ENCODE data around the gene ARMC12.

ARMC12 gene

DNA sequence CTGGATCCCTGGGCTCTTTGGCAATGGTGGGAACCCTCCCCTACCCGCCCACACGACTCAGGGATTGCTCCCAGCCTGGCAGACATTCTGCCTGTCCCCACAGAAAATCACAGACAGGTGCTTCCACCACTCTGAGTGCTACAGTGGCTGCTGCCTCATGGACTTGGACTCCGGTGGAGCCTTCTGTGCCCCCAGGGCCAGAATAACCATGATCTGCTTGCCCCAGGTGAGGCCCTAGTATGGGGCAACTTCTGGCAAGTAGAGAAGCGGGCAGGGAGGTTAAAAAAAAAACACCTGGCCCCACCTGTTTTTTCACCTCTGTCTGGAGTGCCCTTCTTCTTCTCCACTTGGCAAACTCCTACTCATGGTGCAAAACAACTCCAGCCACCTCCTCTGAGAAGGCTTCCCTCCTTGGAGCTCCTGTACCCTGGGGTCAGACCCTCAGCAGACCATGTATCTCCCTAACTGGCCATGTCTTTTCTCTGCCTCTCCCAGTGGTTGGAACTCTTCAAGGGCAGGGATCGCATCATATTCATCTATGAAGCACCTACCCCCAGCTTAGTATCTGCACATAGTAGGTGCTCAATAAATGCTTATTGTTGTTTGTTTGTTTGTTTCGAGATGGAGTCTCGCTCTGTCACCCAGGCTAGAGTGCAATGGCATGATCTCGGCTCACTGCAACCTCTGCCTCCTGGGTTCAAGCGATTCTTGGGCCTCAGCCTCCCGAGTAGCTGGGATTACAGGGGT is 40.7 kb downstream of the ARMC12 start:
- DNase-seq: no peak

DNA sequence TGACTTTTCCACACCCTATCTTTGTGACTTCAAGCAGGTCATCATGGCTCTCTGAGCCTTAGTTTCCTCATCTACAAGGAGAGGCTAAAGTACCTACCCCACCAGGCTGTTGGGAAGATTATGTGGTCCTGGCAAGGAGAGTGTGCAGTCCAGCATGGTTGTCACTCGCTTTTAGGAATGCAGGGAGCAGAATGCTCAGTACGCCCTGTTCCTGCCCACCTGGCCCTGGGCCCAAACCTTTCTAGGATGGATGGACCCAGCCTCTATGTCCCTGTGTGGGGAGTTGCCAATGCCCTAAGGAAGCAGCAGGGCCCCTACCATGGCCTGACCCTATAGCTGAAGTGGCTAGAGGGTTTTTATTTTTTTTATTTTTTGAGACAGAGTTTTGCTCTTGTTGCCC is 41.6 kb downstream of the ARMC12 start:
- no peak for DNase-seq

DNA sequence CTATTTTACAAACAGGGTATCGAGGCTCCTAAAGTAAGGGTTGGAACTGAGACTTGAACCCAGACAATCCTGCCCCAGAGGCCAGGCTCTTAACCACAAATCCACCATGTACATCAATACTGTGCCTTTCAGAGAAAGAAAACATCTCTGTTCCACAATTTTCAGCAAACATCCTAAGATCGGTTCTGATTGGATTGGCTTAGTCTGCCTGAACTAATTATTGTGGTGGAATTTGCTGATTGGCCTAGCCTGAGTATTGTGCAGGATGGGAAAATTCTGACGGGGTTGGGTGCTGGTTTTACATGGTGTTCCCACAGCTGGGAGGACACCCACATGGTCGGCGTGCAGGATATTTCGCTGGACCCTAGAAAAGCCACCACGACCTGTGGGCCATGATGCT is 43.9 kb downstream of the ARMC12 start, which contains the start of gene CLPSL1:
Gene CLPSL1 (plus strand): TSS at position 301 of the 400 bp plus-strand sequence. CDS start 92 bp downstream, at position 393.
- no peak for DNase-seq

DNA sequence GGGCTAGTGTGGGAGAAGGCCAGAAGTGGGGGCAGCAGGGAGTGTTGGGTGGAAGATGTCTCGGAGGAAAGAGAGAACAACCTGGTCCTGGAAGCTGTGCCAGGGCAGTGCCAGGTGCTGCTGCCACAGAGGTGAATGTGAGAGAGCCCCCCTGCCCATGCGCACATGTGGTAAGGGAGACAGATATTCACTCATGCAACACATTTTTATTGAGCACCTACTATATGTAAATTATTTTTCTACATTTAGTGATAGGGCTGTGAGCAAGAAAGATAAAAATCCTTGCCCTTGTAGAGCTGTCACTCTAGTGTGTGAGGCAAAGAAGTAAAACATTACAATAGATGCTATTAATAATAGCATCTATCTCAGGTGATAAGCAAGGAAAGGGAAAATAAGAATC is 44.5 kb downstream of the ARMC12 start:
- DNase-seq: no peak

DNA sequence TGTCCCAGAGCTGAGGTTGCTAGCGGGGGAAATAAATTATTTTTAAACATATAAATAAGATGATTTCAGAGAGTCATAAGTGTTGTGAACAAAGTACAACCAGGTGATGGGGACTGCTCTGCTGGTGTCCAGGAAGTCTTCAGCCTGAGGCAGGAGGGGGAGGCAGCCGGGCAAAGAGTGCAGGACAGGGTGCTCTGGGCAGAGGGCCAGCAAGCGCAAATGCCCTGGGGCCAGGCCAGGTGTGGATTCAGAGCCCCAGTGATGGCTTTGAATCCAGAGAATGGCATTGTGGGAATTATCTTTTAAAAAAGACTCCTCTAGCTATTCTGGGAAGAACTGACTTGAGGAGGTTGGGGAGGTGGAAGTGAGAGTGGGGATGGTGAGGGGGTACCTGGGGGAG is 45.6 kb downstream of the ARMC12 start:
- no peak for DNase-seq

DNA sequence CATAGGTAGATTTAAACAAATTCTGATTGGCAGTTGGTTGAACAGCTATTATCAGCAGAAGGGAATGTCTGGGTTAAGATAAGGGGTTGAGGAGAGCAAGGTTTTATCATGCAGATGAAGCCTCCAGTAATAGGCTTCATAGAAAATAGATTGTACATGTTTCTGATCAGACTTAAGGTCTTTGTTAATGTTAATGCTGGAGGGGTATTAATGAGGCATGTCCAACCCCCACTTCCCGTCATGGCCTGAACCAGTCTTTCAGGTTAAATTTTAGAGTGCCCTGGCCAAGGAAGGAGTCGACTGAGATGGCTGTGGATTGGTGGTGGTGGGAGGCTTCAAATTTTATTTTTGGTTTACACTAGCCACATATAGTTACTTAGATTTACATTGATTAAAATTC is 47.4 kb downstream of the ARMC12 start:
- DNase-seq: no peak

DNA sequence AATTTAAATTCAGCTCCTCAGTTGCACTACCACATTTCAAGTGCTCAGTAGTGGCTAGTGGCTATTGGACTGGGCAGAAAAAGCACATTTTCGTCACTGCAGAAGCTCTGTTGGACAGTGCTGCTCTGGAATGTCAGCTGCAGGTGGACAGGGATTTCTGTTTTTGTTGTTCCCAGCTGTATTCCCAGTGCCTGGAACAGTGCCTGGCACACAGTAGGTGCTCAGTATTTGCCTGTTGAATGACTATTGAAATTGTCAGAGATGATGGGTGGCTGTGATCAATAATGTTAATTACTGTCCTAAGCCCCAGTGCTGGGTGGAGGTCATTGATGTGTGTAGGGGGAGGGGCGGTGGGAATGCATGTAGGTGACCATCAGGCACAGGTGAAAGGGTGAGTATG is 49.4 kb downstream of the ARMC12 start:
- no peak for DNase-seq

DNA sequence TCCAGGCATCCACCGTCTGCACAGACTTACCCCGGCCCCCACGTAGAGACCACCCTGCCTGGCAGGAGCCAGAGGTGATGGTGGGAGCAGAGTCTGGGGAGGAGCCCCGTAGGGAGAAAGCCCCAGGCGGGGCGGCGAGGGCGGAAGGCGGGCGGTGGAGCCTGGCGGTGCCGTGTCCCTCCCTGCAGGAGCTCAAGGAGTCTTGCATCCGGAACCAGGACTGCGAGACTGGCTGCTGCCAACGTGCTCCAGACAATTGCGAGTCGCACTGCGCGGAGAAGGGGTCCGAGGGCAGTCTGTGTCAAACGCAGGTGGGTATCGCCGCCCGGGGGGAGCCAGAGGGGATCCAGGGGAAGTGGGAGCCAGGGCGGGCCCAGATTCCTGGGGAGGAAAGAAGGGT is 50.0 kb downstream of the ARMC12 start:
- no peak for DNase-seq

DNA sequence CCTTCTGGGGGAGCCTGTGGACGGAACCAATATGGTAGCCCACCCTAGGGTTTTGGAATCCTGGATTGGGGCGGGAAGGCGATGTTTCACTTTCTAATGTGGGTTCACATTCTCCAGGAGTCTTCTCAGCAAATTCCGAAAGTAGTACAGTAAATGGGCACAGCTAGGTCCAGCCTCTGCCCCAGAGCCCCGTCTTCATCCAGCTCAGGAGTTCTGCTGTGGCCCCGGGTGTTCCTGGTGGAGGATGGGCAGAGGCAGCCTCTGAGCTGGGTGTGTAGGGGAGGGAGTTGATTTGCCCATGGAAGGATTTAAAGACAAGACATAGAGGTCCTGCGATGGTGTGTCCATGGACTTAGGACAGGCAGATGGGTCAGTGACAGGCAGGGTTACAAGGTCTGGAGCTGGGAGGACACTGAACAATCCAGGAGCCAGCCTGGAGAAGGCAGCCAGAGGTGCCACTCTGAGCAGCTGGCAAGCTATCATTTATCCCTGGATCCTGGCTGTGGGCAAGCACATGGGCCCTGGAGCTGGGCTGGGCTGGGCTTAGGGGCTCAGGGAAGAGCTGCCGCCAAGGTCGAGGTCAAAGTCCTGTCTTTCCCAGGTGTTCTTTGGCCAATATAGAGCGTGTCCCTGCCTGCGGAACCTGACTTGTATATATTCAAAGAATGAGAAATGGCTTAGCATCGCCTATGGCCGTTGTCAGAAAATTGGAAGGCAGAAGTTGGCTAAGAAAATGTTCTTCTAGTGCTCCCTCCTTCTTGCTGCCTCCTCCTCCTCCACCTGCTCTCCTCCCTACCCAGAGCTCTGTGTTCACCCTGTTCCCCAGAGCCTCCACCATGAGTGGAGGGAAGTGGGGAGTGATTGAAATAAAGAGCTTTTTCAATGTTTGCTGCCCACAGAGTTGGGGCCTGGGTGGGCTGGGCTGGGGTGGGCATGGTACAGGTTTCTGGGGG is 50.7 kb downstream of the ARMC12 start:
- no peak for DNase-seq

DNA sequence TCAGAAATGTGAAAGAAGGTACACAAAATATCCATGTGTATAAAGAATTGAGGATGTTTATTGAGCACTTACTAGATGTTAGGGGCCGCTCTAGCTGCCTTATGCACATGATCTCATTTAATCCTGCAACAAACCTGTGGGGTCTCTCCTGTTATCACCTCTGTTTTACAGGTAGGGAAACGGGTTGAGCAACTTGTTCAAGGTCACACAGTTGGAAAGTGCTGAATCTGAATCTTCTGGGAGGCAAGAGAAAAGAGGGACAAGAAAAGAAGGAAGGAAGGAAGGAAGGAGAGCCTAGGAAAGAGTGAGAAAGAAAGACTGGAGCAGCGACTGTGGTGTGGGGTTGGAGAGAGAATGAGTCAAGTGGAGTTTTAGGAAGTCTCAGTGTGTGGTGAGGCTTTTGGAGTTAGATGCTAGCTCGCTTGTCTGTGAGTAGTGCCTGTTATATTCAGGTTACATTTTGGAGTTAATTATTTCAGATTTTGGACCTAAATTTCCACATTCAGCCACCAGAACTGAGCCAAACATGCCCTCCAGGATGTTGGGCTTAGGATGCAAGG is 51.7 kb downstream of the ARMC12 start:
- no peak for DNase-seq

DNA sequence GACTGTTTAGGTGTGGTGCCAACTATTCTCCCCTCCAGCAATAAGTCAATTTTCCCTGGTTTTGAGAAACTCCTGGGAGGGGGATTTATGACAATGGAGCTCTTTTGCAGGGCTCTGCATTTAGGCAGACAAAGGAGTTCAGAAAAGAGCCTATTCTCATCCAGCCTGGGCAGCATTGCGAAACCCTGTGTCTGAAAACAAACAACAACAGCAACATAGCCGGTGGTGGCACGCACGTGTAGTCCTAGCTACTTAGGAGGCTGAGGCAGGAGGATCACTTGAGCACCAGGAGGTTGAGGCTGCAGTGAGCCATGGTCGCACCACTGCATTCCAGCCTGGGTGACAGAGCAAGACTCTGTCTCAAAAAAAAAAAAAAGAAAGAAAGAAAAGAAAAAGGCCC is 53.9 kb downstream of the ARMC12 start:
- no peak for DNase-seq

DNA sequence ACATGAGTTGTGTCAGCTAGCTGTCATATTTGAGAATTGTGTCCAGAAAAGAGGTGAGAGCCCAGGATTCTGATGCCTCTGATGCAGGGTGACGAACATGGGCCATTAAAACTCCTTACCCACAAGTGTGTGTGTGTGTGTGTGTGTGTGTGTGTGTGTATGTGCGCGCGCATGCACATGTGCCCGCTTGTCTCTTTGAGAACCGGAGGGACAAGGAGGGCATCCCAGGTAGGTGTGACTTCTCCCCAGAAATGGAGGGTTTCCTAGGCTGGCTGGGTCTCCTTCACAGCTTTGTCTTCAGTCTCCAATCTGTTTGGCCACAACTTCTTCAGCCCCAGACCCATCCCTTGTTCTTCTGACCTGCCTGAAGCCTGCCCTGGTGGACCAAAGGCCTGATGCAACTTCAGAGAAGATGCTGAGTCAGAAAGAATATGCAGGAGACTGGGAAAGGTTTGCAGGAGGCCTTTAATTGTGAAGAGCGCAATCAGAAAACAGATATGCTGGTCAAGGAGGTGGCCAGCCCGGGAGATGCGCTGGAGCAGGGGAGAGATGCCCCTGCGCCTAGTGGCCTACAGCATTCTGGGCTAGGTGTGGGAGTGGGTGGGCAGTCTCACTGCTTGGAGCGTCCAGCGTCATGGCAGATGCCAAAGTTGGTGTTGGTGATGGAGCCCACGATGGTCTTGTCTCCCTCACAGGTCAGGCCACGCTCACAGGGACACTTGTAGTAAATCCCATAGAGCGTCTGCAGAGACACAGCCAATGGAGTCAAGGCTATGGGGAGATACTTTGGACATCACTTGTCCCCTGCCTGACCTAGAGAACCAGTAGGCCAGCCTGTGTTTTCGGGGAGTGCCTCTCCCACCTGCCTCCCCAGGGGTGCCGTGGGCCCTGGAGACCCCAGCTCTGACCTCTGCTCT is 58.0 kb downstream of the ARMC12 start:
- no peak for DNase-seq

DNA sequence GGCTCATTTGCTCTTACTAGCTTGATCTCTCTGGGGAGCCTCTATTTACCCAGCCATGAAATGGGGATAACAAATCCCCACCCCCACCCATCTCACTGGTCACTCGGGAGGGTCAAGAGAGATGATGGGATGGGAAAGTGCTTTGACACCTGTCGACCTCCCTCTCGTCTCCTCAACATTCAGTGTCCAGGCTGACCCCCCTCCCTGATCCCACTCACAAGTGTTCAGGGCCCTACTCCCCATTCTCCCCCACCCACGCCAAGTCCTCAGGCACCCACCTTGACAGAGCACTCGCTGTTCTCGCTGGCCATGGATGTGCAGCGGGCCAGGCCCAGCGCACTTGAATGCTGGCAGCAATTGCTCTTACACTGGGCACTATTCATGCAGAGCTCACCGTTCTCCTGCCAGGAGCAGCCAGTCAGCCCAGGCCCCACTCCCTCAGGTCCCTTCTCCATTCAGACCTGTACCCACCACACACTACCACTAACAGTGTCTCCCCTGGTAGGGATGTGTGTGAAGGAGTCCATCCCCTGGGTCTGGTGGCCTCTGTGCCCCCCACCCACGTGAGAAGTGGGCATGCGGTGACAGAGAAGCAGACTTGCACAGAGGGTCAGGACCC is 58.7 kb downstream of the ARMC12 start:
- DNase-seq: no peak

DNA sequence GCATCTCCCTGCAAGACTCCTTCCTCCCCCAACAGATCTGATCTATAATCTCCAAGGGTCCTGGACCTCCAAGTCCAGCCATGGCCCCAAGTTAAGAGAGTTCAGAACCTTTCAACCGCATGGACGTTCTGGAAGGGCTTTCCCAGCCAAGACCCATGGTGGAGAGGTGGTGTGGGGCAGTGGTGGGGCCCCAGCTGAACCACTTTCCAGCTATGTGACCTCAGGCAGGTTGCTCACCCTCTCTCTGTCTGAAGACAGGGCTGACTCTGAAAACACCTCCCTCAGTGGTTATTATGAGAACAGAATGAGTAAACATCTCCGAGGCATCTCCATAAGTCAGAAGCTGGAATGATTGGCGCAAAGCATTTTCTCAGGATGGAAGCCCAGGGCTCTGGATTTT is 59.4 kb downstream of the ARMC12 start:
- no peak for DNase-seq

DNA sequence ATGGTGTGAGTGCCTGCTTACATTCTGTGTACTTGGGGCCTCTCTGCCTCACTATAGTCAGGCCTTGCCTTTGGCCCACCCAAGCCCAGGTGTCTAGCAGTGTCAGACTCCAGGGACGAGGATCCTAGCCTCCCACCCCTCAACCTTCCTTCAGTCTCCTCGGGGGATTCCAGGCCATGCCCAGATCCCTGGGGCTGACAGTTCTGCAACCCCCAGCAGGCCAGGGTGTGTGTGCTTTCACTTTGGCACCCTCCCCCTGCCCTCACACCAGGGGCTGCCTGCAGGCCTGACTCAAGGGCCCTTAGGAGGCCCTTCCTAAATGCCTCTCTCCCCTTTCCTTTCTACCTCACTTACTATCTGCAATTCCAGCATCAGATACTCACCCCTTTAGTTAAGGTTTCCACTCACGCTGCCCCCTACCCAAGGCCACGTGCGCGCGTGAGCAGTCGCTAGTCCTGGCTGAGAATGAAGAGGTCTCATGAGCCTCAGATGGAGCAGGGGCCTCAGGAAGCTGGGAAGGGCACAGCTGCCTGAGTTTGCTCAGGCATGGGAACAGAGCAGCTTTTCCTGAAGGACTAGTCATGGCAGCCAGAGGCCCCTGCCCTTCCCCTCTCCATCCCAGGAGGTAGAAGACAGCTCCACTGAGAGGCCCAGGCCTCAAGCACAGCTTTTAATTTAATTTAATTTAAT is 61.1 kb downstream of the ARMC12 start:
- DNase-seq: no peak

All from CD4-positive, alpha-beta T cell treated with Interleukin-1 beta for 1 hour (primary cell).